ELF-1 (cell line): Measurements from ENCODE around the gene CCDC30.
A peak's percentile ranks its signal among the peaks of the same experiment; 100 is the strongest.

Experiments
- DNase-seq: peaks from one replicate; pipeline ENCODE4 v3.0.0-alpha.2; 2016; ENCODE audit warnings: low read depth, low spot score

CCDC30 gene

DNA sequence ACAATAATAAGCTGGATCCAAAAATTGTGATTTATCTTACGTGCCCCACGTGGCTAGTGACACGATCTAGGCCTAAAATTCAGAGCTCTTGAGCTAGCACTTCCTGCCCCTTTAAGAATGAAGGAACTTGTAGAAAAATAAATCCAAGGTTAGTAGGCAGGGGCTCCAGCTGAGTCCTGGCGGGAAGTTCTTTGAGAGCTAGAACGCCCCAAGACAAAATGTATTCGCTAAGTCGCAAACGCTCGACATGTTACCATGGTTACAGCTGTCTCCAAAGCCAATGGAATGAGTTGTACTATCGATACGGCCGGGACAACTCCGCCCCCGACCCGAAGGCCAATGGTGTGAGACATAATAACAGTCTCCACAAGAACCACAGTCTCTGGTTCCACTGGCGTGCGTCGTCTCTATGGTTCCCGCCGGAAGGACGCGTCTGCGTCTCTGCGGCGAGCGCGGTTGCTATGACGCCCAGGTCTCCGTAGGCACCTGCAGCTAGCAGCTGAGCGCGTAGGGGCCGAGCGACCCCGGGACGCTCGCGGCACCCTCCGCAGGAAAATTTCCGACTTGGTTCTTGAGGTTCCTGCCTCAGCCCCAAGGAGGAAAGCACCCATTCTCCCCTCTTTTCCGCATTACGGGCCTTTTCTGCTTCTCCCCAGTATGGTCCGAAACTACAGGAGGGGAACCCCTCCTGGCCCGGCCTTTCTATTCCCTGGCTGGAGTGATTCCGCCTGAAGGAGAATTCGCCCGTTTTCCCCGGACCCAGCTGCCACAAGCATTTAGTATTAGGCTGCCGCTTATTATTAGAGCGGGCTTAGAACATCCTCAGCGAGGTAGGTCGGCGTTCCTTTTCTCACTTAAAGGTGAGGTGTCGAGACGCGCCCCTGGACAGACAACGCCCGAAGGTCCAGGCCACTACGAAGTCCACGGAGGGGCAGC lies at the start of gene CCDC30:
TSS of gene CCDC30 (plus strand) at position 459 of the 936 bp plus-strand sequence. CDS start 17,266 bp downstream, outside the sequence.
- peak; percentile 99 for DNase-seq

DNA sequence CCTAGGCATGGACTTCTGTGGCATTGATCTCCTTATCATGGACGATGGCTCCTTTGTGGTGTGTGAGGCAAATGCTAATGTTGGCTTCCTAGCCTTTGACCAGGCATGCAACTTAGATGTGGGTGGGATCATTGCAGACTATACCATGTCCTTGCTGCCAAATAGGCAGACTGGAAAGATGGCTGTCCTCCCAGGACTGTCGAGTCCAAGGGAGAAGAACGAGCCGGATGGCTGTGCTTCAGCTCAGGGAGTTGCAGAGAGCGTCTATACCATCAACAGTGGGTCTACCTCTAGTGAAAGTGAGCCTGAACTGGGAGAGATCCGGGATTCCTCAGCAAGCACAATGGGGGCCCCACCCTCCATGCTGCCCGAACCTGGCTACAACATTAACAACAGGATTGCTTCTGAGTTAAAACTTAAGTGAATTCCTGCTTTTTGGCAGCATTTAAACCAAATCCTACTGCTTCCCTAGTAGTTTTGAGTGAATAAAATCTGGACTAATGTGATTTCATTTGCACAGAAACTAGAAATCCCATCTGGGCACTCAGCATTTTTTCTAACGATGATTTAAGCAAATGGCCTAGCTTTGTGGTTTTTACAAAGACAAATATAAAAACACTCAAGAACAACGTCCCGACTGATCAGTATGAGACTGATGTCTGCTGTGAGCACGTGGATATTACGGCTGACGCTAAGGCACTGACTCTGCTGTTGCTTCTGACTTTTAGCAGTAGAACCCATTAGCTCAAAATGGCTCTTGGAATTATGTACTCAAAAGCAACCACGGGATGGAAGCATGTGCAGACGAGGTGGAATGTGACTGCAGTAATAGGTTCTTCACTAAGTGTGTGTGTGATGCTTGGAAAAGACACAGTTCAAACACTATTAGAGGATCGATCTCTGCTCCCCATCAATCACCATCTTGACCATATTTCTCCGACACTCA lies 48.3 kb upstream of the CCDC30 start:
- DNase-seq, result no peak

DNA sequence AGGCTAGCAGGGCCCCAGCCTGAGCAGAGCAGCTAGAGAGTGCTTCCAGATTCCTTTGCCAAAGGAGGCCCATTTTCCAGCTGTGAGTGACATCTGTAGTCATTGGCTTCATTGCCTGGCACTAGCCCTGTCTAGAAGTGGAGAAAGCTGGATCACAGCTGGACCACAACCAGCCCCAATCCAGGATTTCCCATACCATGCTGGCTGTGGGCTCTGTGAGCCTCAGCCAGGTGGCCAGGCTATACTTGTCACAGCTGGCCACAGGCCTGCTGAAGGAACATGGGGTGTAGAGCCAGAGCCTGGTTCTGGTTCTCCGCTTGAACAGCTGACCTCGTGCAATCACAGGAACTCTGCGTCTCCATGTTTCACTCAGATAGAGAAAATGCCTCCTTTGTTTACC lies 45.9 kb upstream of the CCDC30 start:
- DNase-seq, result no peak

DNA sequence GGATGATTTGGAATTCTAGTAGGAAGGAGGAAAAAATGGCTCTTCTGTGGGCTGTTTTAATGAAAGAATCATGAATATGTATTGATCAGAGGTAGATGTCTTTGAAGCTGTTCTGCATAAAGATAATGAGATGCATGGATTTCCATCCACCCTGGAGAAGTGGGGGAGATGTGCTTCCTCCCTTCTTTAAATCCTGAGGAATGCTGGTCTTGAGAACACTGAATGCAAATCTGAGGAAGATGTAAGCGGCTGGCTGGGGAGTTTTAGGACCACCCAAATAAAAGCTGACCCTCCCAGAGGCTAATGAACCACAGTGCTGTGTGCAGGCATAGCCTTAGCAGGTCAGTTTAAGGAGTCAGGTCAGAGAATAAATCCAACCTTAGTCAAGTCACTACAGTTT lies 44.6 kb upstream of the CCDC30 start:
- DNase-seq, result no peak

DNA sequence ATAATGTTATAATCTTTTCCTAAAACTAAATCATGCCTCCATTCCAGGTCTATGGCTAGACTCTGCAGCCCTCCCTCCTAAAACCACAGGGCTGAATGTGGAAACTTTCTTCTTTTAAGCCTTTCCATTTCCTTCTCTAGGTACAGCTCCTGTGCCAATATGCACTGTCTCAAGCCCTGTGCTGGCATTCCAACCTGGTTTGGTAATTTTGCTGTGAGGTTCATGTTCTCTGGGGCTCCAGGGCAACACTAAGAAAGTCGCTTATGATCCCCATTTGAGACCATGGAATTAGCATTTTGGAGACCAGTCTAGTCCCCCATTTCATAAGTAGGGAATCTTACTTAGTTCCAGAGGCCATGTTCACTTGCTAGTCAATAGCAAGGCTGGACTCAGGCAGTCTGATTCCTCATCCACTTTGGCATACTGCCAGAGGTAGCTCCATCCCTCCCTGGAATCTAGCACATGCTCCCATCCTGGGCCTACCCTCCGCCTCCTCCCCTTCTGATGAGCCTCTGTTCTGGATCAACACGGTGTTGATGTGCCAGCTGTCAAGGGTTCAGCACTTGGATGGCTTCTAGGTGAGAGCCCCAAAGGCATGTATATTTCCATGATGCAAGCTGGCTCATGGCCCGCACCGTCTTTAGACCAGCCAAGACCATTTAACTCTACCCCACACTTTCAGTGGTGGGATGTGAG lies 43.8 kb upstream of the CCDC30 start:
- DNase-seq, result no peak

DNA sequence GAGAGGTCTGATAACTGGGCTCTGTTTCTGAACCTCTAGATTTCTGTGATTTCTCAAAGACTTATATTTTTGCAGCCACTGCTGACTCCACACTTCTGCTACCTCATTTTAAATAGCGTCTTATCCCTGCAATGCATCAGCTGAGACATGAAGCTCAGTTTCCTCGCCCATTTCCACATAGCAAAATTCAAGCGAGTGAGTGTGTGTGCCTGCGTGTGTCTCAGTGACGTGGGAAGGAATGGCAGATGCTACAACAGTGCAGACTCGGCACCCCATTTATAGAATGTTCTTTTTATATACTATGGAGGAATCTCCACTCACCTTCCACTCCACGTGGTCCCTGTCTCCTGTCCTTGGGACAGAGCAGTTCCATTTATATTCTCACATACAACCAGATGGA lies 43.0 kb upstream of the CCDC30 start:
- no peak for DNase-seq

DNA sequence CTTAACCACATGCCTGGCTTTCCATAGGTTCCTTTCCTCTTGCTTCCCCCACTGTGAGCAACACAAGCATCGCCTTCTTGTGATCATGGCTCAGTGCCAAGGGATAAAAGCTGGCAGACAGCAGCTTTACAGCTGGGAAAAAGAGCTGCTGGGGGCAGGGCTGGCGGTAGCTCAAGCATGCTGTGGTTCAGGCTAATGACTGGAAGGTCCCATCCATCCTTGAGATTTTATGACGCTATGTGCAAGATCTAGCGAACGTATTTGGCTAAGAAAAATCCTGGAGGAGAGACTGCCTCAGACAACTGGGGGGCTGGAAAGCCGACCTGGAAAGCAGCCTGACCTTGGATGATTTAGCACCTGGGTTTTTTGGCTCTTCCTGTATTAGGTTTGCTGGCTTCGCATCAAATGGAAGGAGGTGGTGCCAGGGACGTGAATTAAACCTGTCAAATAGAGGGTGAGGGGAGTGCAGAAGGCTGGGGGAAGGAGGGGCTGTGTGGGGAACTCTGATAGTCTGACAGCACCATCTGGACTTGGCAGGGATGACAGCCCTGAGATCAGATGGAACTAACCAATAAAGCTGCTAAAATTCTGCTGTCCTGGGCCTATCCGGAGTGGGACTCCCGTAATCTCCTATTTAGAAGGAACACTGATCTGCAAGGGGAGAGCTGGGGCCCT lies 42.0 kb upstream of the CCDC30 start:
- no peak for DNase-seq

DNA sequence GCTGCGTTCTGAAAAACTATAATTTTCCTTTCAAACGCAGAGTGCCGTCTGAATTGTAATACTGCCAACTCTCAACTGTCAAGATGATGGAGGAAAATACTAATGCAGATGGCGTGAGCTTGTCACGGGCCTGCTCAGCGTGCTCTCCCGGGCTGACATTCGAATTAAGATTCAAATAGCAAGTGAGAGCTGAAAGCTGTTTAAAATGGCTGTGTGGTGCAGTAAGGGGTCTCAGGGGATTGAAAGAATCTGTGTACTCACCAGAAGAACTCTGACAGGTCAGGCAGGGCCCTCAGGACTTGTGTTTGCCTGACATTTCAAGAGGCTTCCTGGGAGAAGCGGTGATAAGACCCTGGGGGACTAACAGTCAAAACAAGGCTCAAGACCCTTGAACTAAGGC lies 40.3 kb upstream of the CCDC30 start:
- peak; percentile 36 for DNase-seq

DNA sequence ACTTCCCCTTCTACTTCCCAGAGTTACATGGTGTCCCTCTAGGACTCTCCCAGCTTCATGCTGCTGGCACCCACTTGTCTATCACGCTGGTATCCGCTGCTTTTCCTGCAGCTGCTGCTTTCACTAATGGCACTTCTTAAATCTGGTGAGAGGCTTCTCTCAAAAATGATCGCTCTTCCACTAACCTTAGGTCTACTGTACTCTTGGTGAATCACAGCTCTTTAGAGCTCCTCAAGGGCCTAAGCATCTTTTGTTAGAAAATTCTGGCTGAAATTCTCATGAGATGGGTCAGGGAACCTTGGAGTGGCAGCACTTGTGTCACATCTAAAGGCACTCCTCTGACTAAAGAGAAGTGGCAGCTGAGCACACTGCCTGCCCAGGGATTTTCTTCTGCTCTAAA lies 39.4 kb upstream of the CCDC30 start:
- DNase-seq, result no peak

DNA sequence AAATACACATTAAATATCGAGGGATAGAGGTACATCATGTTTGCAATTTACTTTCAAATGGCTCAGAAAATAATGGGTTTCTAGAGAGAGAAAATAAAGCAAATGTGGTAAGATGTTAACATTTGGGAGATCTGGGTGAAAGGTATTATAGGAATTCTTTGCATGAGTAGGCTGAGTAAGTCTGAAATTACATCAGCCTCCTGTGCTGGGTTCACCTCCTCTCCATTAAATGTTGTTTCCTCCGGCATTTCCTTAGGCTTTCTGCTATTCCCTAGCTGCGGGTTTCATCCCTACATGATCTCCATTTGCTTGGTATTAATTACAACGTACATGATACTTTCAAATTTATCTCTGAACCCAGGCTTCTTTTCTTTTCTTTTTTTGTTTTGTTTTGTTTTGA lies 38.9 kb upstream of the CCDC30 start:
- DNase-seq, result no peak

DNA sequence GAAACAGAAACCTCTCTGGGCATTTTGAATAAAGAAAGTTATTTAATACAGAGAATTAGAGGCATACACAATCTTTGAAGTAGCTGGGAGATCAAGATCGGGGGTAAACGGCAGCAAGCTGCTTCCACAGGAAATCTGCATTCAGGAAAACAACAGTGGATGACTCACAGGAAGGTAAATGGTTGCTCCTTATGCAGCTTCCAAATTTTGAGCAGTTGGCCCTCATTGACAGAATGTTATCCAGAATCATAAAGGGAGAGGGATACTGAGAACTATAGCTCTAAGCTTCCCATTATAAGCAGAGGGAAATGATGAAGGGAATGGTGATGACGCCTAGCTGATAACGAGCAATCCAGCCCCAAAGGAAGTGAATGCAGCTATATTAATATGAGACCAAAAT lies 35.8 kb upstream of the CCDC30 start:
- DNase-seq, result no peak

DNA sequence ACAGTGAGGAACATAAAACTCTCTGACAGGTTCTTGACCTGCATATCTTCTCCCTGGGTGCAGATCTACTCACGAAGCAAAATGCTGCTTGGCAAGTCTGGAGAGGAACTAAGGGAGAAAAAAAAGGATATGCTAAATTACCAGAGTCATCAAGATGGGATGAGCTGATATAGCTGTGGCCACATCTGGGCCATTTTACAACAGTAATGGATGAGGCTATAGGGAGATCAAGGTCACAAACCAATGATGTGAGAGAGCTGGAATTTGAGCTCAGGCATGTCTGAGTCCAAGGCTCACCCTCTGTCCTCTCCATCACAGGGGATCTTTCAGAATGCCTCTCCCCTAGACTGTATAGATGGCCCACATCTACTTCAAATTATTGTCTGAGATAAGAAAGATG lies 33.5 kb upstream of the CCDC30 start:
- DNase-seq, result no peak

DNA sequence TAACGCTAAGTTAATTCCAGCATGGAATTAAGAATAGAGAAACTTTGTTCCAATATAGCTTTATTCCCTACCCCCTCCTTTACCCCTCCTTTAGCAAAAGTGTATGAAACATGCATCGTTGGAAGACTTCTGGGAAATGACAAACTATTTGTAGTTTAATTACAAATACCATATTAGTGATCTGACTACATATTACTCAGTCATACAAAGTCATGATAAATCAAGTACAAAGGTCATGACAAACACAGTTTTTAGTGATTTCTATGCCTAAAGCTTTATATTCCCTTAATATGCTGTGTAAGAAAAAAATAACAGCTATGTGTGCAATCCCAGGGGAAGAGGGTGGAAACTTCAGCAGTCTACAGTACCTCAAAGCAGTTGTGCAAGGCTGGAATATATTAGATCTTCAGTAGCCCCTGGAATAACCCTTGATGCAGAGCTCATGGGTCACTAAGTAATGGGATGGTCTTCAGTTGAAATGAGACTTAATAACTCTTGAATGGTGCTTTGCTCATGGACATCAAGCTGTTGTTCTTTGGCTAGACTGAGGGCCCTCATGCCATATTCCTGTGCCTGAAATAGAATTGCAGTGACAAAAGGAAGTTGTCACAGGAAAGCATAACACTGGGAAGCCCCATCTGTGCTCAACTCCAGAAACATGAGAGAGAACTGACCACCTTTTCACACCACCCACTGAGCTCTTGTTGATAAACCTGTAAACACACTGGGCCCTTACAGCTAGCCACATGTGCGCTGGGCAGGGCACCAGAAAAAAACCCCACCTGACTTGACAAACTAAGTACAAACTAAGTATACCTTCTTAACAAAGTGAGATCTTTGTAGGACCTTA lies 32.6 kb upstream of the CCDC30 start:
- no peak for DNase-seq

DNA sequence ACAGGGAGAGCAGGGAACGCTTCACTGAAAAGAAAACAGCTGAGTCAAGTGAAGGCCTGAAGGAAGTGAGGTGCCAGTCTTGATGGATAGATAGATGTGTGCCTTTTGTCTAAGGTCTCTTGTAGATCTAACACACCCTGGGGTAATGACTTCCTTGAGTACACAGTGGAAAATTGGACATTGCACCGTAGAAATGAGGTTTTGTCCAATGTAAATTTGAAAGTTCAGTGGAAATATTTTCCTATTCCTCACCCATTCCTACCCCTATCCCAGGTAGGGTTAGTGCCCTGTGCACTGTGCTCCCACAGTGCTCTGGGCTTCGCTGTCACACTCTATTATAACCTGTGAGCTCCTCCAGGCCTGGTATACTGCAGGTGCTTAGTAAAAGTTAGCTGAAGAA lies 31.6 kb upstream of the CCDC30 start:
- DNase-seq, result no peak

DNA sequence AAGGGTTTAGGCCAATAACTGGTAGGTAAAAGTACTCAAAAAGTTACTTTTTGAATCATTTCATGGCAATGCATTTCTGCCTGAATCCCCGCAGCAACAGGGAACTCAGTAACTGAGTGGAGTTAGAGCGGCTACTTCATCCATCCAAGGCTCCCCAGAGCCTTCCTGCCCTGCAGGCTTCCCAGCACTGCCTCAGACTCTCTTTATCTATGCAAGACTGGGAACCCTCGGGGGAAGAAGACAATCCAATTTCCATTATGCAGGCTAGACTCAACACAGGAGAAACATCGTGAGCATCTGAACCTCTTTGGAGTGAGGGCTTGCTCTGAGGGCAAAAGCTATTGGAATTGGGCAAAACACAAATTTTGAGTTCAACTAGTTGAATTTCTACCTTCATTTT lies 30.4 kb upstream of the CCDC30 start:
- DNase-seq, result peak; percentile 44

DNA sequence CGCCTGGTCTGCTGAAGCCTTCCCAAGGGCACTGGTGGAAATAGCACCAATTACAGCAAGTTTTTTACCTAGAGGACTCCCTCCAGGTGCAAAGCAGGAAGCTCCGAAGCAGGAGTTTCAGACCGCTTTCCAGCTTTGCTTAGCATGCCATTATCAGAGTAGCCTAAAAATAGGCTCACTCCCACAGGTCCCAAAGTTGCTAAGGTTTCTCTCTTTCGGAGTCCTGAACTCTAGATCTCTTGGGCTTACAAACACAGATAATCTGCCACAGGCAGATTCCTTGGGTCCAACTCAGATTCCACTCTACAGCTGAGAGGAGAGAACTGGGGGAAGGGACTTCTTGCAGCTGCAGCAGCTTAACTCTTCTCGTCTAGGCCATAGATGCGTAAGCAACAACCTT lies 29.7 kb upstream of the CCDC30 start:
- DNase-seq, result peak; percentile 37

DNA sequence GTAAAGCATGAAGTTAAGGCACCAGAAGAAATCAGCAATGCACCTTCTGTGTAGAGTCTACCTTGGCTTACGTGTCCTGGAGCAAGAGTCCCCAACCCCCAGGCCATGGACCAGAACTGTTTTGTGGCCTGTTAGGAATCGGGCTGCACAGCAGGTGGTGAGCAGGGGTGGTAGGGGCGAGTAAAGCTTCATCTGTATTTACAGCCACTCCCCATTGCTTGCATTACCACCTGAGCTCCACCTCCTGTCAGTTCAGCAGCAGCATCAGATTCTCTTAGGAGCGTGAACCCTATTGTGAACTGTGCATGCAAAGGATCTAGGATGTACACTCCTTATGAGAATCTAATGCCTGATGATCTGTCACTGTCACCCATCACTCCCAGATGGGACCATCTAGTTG lies 28.7 kb upstream of the CCDC30 start:
- DNase-seq, result peak; percentile 19

DNA sequence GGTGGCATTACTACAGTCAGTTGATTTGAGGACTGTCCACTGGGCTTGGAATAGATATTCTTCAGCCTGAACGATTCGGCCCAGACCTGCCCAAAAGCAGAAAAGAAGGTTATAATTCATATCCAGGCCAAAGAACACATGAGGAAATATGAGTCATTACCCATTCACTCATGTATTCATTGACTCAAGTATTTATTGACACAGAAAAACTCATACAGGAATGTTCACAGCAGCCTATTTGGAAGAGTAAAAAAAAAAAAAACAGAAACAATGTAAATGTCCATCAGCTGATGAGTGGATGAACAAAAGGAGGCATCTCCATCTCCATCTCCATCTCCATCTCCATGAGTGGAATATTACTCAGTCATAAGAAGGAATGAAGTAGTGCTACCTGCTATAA lies 23.1 kb upstream of the CCDC30 start:
- no peak for DNase-seq

DNA sequence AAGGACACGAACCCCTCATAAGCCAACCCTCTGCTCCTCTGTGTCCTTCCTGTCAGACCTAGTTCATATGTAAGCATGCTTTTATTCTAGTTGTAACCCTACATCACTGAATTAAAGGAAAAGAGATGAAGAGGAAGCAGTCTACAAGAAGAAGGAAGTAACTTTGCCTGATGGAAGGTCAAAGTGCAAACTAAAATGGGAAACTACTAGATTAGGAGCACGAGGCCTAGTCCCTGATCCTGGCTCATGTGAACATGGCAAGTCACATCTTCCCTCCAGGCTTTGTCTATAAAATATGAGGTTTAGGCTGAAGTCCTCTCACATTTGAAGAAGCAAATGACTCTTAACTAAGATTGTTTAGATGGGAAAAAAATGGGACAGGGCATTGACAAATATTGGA lies 20.4 kb upstream of the CCDC30 start:
- no peak for DNase-seq

DNA sequence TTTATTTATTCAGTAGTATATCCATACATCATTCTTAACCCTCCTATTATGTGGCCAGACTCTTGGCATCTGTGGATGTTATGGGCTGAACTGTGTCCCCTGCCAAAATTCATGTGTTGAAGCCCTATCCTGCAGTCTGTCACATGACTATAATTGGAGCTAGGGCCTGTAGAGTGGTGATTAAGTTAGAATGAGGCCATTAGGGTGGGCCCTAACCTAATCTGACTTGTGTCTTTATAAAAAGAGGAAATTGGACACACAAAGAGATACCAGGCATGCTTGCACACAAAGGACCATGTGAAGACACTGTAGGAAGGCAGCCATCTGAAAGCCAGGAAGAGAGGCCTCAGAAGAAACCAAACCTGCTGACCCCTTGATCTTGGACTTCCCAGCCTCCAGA lies 13.8 kb upstream of the CCDC30 start:
- no peak for DNase-seq
